HCT116 (cell line): Measurements from ENCODE around the gene RFXANK. TPM values are rescaled to one million over a fixed set of nuclear protein-coding genes. Genes with fewer than 3 reads are reported as not detected.

Source experiments
- ATAC-seq: fragments of 200-7000 bp; cut with Tn5 transposase; 2 replicates; pipeline ENCODE4 v1.9.1; 2020; ENCODE audit warnings: mild to moderate bottlenecking, moderate library complexity
- BruUV-seq: library from RNA; stranded (reverse); fragments of 400-500 nt; replicated peaks from 2 replicates; lab custom pipeline; 2021; lab: Mats Ljungman, UMichigan
- CTCF ChIA-PET: fragments of 300-600 bp; sonication (Branson Sonifier 250); formaldehyde crosslinking; loops from one replicate; lab custom pipeline; 2021; ENCODE audit warnings: antibody characterized with exemption; lab: Charles Lee
- POLR2A ChIA-PET: fragments of 300-600, 350-600 bp; sonication (Branson Sonifier 250); formaldehyde crosslinking; loops from one replicate; lab custom pipeline; 2021; ENCODE audit warnings: antibody characterized with exemption; lab: Charles Lee
- RAD21 ChIA-PET, 2 experiments: fragments of 300-600 bp; sonication (Branson Sonifier 250); formaldehyde crosslinking; loops; one replicate each; lab custom pipeline; 2023; ENCODE audit warnings: low total read pairs in 2 of 2; ENCODE audit not compliant: uncharacterized antibody in 2 of 2, unreplicated experiment in 2 of 2, low non-redundant PET in 1 of 2; lab: Charles Lee
- DNase-seq: peaks from one replicate; pipeline ENCODE4 v3.0.0-alpha.2; 2010; ENCODE audit warnings: low read depth, low spot score
- H2AFZ ChIP-seq: fragments of 200-600 bp; shearing (Covaris generic), sonication (generic); 2 replicates; pipeline ENCODE4 v1.6.1; 2017; ENCODE audit warnings: low read depth, mixed run types, mixed read lengths, antibody characterized with exemption, low read length; ENCODE audit not compliant: poor library complexity, severe bottlenecking
- H3K27ac ChIP-seq: 2 replicates; pipeline ENCODE4 v1.5.1; 2012; ENCODE audit warnings: low read depth, low read length
- H3K27me3 ChIP-seq: fragments of 200-600 bp; sonication (generic); 2 replicates; pipeline ENCODE4 v1.6.1; 2016; ENCODE audit warnings: mixed run types, low read length, mixed read lengths; ENCODE audit not compliant: insufficient read depth
- H3K36me3 ChIP-seq, 2 experiments: fragments of 200-500 bp in 1 of 2; fragments of 200-600 bp in 1 of 2; sonication (Bioruptor generic) in 1 of 2; sonication (generic) in 1 of 2; 2 replicates each; pipeline versions ENCODE4 v1.5.1 to v1.6.1; 2014 to 2016; ENCODE audit warnings: low read length in 2 of 2, inconsistent platforms in 1 of 2, mixed read lengths in 1 of 2, mixed run types in 1 of 2; ENCODE audit not compliant: insufficient read depth in 2 of 2, control insufficient read depth in 1 of 2
- H3K4me1 ChIP-seq, 2 experiments: fragments of 200-600 bp in 1 of 2; sonication (generic) in 1 of 2; 2 replicates each; pipeline versions ENCODE4 v1.5.1 to v1.6.1; 2012 to 2017; ENCODE audit warnings: low read length in 2 of 2, inconsistent platforms in 1 of 2, mild to moderate bottlenecking in 1 of 2, mixed read lengths in 1 of 2, mixed run types in 1 of 2, moderate library complexity in 1 of 2; ENCODE audit not compliant: insufficient read depth in 2 of 2, control insufficient read depth in 1 of 2
- H3K4me2 ChIP-seq: fragments of 200-600 bp; sonication (generic); 2 replicates; pipeline ENCODE4 v1.6.1; 2017; ENCODE audit warnings: mixed run types, low read length, mixed read lengths
- H3K4me3 ChIP-seq, 2 experiments: fragments of 200-600 bp in 1 of 2; sonication (generic) in 1 of 2; replicated peaks in 1 of 2; 2 replicates each; pipeline ENCODE4 v1.5.1; 2011 to 2016; ENCODE audit warnings: low read length in 2 of 2, control low read depth in 1 of 2, low read depth in 1 of 2, mild to moderate bottlenecking in 1 of 2, mixed read lengths in 1 of 2, mixed run types in 1 of 2
- H3K79me2 ChIP-seq: fragments of 200-600 bp; sonication (generic); 2 replicates; pipeline ENCODE4 v1.6.1; 2017; ENCODE audit warnings: mild to moderate bottlenecking, mixed run types, low read length, moderate library complexity, mixed read lengths; ENCODE audit not compliant: insufficient read depth
- H3K9ac ChIP-seq: fragments of 200-600 bp; sonication (generic); 2 replicates; pipeline ENCODE4 v1.6.1; 2016; ENCODE audit warnings: low read length, mixed read lengths
- H3K9me2 ChIP-seq: fragments of 200-600 bp; sonication (generic), shearing (Covaris generic); 2 replicates; pipeline ENCODE4 v1.6.1; 2017; ENCODE audit warnings: mixed run types, mild to moderate bottlenecking, moderate library complexity; ENCODE audit not compliant: insufficient read depth
- H3K9me3 ChIP-seq, 2 experiments: fragments of 200-500 bp in 1 of 2; fragments of 200-600 bp in 1 of 2; sonication (Bioruptor generic) in 1 of 2; sonication (generic) in 1 of 2; 2 replicates each; pipeline ENCODE4 v1.6.1; 2014 to 2017; ENCODE audit warnings: low read length in 2 of 2, mixed read lengths in 2 of 2, inconsistent platforms in 1 of 2, low read depth in 1 of 2, mild to moderate bottlenecking in 1 of 2, mixed run types in 1 of 2, moderate library complexity in 1 of 2; ENCODE audit not compliant: control insufficient read depth in 1 of 2, insufficient read depth in 1 of 2
- H4K20me1 ChIP-seq: fragments of 200-600 bp; sonication (generic), shearing (Covaris generic); 2 replicates; pipeline ENCODE4 v1.6.1; 2017; ENCODE audit warnings: mixed run types, mild to moderate bottlenecking, moderate library complexity; ENCODE audit not compliant: insufficient read depth
- CBX3 ChIP-seq: IDR thresholded peaks from 2 replicates; pipeline ENCODE4 v1.6.1; 2012; ENCODE audit warnings: low read depth
- EGR1 ChIP-seq: IDR thresholded peaks from 2 replicates; pipeline ENCODE4 v1.6.1; 2012; ENCODE audit warnings: low read depth
- ELF1 ChIP-seq: IDR thresholded peaks from 2 replicates; pipeline ENCODE4 v1.6.1; 2012; ENCODE audit warnings: low read depth, borderline replicate concordance
- EZH2 ChIP-seq: fragments of 200-600 bp; sonication (generic); IDR thresholded peaks from 2 replicates; pipeline ENCODE4 v1.6.1; 2017; ENCODE audit warnings: antibody characterized with exemption, mixed run types
- EZH2phosphoT487 ChIP-seq: fragments of 200-600 bp; IDR thresholded peaks from 2 replicates; pipeline ENCODE4 v1.6.1; 2018; ENCODE audit warnings: antibody characterized with exemption, borderline replicate concordance
- FOSL1 ChIP-seq: IDR thresholded peaks from 2 replicates; pipeline ENCODE4 v1.6.1; 2012; ENCODE audit warnings: low read depth
- JUND ChIP-seq: IDR thresholded peaks from 2 replicates; pipeline ENCODE4 v1.6.1; 2012
- RAD21 ChIP-seq: IDR thresholded peaks from 2 replicates; pipeline ENCODE4 v1.6.1; 2012; ENCODE audit warnings: low read depth, mild to moderate bottlenecking
- SIN3A ChIP-seq: IDR thresholded peaks from 2 replicates; pipeline ENCODE4 v1.6.1; 2012; ENCODE audit warnings: low read depth
- SRF ChIP-seq: IDR thresholded peaks from 2 replicates; pipeline ENCODE4 v1.6.1; 2012; ENCODE audit warnings: low read depth
- TCF7L2 ChIP-seq: IDR thresholded peaks from 2 replicates; pipeline ENCODE4 v1.7.0; 2011; ENCODE audit warnings: borderline replicate concordance, inconsistent platforms; ENCODE audit not compliant: insufficient read depth, insufficient read length; ENCODE audit errors: extremely low read depth
- YY1 ChIP-seq: IDR thresholded peaks from 2 replicates; pipeline ENCODE4 v1.6.1; 2011; ENCODE audit warnings: low read length, low read depth, moderate library complexity, mild to moderate bottlenecking; ENCODE audit not compliant: insufficient replicate concordance; ENCODE audit errors: extremely low read depth
- ZFX ChIP-seq: fragments of 450-650 bp; IDR thresholded peaks from 2 replicates; pipeline ENCODE4 v1.6.1; 2017
- ZNF274 ChIP-seq: fragments of 200-500 bp; sonication (Bioruptor generic); IDR thresholded peaks from 2 replicates; pipeline ENCODE4 v1.6.1; 2014; ENCODE audit warnings: mild to moderate bottlenecking, low read depth, low read length, inconsistent platforms
- intact Hi-C: fragments of 100-400 bp; cut with micrococcal nuclease; formaldehyde crosslinking; loops from 2 replicates; pipeline ENCODE4 v1.10.0; 2022
- total RNA-seq: library from RNA; stranded (reverse); gene quantifications from one replicate; pipeline ENCODE4 v1.2.1, GENCODE V29; 2021; ENCODE audit not compliant: unreplicated experiment
- TF ChIP-seq, protein P1 (sequence below): IDR thresholded peaks from 2 replicates; pipeline ENCODE4 v1.6.1; 2012
- TF ChIP-seq, protein P2 (sequence below): IDR thresholded peaks from 2 replicates; pipeline ENCODE4 v1.6.1; 2012
- TF ChIP-seq, protein P3 (sequence below): IDR thresholded peaks from 2 replicates; pipeline ENCODE4 v1.6.1; 2012; ENCODE audit warnings: low read depth
- TF ChIP-seq, protein P4 (sequence below), 3 experiments: fragments of 200-600 bp in 1 of 3; sonication (generic) in 1 of 3; IDR thresholded peaks in 2 of 3; conservative IDR thresholded peaks in 1 of 3; 2 replicates each; pipeline ENCODE4 v1.5.1; 2012 to 2017; ENCODE audit warnings: low read depth in 2 of 3, low read length in 2 of 3, antibody characterized with exemption in 1 of 3, borderline replicate concordance in 1 of 3, control low read depth in 1 of 3, mild to moderate bottlenecking in 1 of 3, mixed read lengths in 1 of 3, mixed run types in 1 of 3, moderate library complexity in 1 of 3; ENCODE audit not compliant: insufficient read depth in 1 of 3

The RFXANK gene
- total RNA-seq, 1 experiment from 2014 or later: 78.9 TPM

DNA sequence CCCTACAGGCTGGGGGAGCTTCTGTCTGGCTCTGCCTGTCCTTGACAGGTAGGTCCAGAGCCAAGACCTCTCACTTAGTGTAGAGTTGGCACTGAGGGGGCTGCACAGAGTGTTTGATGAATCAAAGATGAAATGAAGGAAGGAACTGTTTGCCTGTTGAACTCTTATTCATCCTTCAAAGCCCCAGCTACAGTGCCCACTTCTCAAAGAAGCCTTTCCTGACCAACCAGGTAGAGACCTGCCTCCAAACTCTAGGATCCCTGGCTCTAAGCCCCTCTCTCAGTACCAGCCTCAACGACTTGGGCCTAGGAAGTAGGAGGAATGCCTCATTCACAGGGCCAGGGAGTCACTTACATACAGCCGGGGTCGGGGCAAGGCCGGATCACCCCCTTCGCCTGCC lies 44.7 kb upstream of the RFXANK start:
- CTCF ChIA-PET: interaction anchor here (0.7 to 3.3 kb wide), 3 partner anchors 11 to 195 kb away, joined by 3 to 15 read pairs (median 3); no protein-coding TSS in a partner anchor
- TF ChIP-seq CBX3 (no peak), EZH2phosphoT487 (no peak), RAD21 (no peak), EGR1 (no peak), EZH2 (no peak), YY1 (no peak), SRF (no peak), FOSL1 (no peak), SIN3A (no peak), ZFX (no peak), JUND (no peak), TCF7L2 (no peak), ZNF274 (no peak), ELF1 (no peak)
- TF ChIP-seq, protein P1, sequence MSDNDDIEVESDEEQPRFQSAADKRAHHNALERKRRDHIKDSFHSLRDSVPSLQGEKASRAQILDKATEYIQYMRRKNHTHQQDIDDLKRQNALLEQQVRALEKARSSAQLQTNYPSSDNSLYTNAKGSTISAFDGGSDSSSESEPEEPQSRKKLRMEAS: no peak
- TF ChIP-seq, protein P2, sequence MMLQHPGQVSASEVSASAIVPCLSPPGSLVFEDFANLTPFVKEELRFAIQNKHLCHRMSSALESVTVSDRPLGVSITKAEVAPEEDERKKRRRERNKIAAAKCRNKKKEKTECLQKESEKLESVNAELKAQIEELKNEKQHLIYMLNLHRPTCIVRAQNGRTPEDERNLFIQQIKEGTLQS: no peak
- TF ChIP-seq, protein P3, sequence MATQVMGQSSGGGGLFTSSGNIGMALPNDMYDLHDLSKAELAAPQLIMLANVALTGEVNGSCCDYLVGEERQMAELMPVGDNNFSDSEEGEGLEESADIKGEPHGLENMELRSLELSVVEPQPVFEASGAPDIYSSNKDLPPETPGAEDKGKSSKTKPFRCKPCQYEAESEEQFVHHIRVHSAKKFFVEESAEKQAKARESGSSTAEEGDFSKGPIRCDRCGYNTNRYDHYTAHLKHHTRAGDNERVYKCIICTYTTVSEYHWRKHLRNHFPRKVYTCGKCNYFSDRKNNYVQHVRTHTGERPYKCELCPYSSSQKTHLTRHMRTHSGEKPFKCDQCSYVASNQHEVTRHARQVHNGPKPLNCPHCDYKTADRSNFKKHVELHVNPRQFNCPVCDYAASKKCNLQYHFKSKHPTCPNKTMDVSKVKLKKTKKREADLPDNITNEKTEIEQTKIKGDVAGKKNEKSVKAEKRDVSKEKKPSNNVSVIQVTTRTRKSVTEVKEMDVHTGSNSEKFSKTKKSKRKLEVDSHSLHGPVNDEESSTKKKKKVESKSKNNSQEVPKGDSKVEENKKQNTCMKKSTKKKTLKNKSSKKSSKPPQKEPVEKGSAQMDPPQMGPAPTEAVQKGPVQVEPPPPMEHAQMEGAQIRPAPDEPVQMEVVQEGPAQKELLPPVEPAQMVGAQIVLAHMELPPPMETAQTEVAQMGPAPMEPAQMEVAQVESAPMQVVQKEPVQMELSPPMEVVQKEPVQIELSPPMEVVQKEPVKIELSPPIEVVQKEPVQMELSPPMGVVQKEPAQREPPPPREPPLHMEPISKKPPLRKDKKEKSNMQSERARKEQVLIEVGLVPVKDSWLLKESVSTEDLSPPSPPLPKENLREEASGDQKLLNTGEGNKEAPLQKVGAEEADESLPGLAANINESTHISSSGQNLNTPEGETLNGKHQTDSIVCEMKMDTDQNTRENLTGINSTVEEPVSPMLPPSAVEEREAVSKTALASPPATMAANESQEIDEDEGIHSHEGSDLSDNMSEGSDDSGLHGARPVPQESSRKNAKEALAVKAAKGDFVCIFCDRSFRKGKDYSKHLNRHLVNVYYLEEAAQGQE: no peak
- TF ChIP-seq, protein P4, sequence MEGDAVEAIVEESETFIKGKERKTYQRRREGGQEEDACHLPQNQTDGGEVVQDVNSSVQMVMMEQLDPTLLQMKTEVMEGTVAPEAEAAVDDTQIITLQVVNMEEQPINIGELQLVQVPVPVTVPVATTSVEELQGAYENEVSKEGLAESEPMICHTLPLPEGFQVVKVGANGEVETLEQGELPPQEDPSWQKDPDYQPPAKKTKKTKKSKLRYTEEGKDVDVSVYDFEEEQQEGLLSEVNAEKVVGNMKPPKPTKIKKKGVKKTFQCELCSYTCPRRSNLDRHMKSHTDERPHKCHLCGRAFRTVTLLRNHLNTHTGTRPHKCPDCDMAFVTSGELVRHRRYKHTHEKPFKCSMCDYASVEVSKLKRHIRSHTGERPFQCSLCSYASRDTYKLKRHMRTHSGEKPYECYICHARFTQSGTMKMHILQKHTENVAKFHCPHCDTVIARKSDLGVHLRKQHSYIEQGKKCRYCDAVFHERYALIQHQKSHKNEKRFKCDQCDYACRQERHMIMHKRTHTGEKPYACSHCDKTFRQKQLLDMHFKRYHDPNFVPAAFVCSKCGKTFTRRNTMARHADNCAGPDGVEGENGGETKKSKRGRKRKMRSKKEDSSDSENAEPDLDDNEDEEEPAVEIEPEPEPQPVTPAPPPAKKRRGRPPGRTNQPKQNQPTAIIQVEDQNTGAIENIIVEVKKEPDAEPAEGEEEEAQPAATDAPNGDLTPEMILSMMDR (IDR thresholded peaks at IDR 0.05 in 2 of 3, conservative IDR thresholded peaks at IDR 0.05 in 1 of 3; ENCODE audit: borderline replicate concordance in 1 of 3, insufficient read depth in 1 of 3, low read depth in 2 of 3, low read length in 2 of 3): no peak
- TF ChIP-seq, all 23 proteins: peak for 0

More for the DNA sequence above, 44.7 kb upstream of the RFXANK start:
- H4K20me1 ChIP-seq: no peaks in the 10 kb centered on the region
- no peak overlapping the region for H3K27ac ChIP-seq
- no peaks in the 10 kb centered on the region for H3K27me3 ChIP-seq
- BruUV-seq: no TSS peak
- H3K4me3 ChIP-seq: no peak overlapping the region
- intact Hi-C loops: loop anchor here (2.0 to 5.0 kb wide), 2 partner anchors 27 to 345 kb away; no protein-coding TSS in a partner anchor
- no peaks in the 10 kb centered on the region; a peak in 2 of 4 replicates for H3K36me3 ChIP-seq
- H3K9ac ChIP-seq: no peak overlapping the region
- RAD21 ChIA-PET: interaction anchor here in 1 of 2 experiments (0.6 kb wide), 1 partner anchor 295 kb away, joined by 3 read pairs; no protein-coding TSS in a partner anchor
- H2AFZ ChIP-seq: no peak overlapping the region
- H3K9me3 ChIP-seq: no peaks in the 10 kb centered on the region
- H3K9me2 ChIP-seq: no peaks in the 10 kb centered on the region
- POLR2A ChIA-PET: no interaction called here
- H3K4me1 ChIP-seq: no peaks in the 10 kb centered on the region
- H3K4me2 ChIP-seq: no peak overlapping the region
- DNase-seq: no peak
- ATAC-seq: no peak
- no peaks in the 10 kb centered on the region for H3K79me2 ChIP-seq
